ENCODE data around the gene CHCHD6.
A peak's percentile ranks its signal among the peaks of the same experiment; 100 is the strongest.

The CHCHD6 gene

DNA sequence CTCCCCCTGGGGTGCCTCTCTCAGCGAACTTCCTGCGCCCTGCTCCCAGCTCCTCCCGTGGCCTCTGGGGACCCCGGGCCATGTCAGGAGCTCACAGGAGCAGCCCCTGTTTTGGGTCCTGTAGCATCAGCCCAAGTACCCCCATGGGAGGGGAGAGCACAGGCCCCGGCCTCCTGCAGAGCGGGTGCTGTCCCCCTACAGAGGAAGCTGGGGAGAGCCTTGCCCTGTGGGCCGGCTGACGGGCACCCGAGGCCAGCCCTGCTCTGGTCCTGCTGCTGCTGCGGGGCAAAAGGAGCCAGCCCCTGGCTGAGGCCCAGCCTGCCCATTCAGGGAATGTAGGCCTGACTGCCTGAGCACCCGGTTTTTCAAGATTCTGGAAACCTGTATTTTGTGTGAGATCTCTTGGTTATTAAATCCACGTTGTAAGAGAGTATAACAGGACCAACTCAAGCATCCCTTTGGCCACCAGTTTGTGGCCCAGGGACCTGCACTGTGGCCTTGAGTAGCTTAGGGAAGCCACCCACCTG is 291.3 kb downstream of the CHCHD6 start:
- TF ChIP-seq, protein P1, sequence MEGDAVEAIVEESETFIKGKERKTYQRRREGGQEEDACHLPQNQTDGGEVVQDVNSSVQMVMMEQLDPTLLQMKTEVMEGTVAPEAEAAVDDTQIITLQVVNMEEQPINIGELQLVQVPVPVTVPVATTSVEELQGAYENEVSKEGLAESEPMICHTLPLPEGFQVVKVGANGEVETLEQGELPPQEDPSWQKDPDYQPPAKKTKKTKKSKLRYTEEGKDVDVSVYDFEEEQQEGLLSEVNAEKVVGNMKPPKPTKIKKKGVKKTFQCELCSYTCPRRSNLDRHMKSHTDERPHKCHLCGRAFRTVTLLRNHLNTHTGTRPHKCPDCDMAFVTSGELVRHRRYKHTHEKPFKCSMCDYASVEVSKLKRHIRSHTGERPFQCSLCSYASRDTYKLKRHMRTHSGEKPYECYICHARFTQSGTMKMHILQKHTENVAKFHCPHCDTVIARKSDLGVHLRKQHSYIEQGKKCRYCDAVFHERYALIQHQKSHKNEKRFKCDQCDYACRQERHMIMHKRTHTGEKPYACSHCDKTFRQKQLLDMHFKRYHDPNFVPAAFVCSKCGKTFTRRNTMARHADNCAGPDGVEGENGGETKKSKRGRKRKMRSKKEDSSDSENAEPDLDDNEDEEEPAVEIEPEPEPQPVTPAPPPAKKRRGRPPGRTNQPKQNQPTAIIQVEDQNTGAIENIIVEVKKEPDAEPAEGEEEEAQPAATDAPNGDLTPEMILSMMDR (IDR thresholded peaks at IDR 0.05; ENCODE audit: extremely low read depth, insufficient read depth, missing control alignments): no peak
- no peak for DNase-seq (ENCODE audit: low spot score)
- in situ Hi-C loops (cut with MboI; ENCODE audit: low pct_unique_long_range_greater_than_20kb, low sequenced_read_pairs, unreplicated experiment): loop anchor here (25.0 kb wide), 1 partner anchor 233 kb away; no protein-coding TSS in a partner anchor

GRCh38 chr3:126995926-126996512 is 292.0 kb downstream of the CHCHD6 start:
- DNase-seq (ENCODE audit: low spot score): no peak

DNA sequence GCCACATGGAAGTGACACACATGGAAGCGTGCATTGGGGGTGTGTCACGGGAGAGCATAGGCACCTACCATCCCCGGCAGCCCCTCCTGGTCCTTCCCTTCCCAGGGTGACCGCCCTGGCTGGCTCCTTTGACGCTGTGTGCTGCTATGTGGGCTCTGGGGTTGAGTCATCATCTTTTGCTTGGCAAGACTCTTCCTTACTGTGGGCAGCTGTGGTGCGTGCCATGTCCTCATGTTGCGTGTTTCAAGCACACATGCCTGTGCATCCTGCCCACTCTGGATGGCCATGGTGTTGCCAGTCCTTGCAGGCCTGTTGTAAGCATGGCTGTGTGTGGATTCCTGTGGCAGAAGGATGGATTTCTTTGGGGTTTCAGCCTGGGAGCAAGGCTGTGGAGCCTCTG is 292.9 kb downstream of the CHCHD6 start:
- in situ Hi-C loops (cut with MboI; ENCODE audit: low pct_unique_long_range_greater_than_20kb, low sequenced_read_pairs, unreplicated experiment): loop anchor here (25.0 kb wide), 1 partner anchor 235 kb away; no protein-coding TSS in a partner anchor
- TF ChIP-seq, protein P1 (IDR thresholded peaks at IDR 0.05; ENCODE audit: extremely low read depth, insufficient read depth, missing control alignments): no peak
- no peak for DNase-seq (ENCODE audit: low spot score)

More at GRCh38 chr3:126995926-126996512, 292.0 kb downstream of the CHCHD6 start:
- TF ChIP-seq, protein P1 (IDR thresholded peaks at IDR 0.05; ENCODE audit: extremely low read depth, insufficient read depth, missing control alignments): peak; percentile 33
- in situ Hi-C loops (cut with MboI; ENCODE audit: low pct_unique_long_range_greater_than_20kb, low sequenced_read_pairs, unreplicated experiment): loop anchor here (25.0 kb wide), 1 partner anchor 234 kb away; no protein-coding TSS in a partner anchor

GRCh38 chr3:126997455-126998038 is 293.5 kb downstream of the CHCHD6 start:
- TF ChIP-seq, protein P1 (IDR thresholded peaks at IDR 0.05; ENCODE audit: extremely low read depth, insufficient read depth, missing control alignments): no peak
- in situ Hi-C loops (cut with MboI; ENCODE audit: low pct_unique_long_range_greater_than_20kb, low sequenced_read_pairs, unreplicated experiment): loop anchor here (25.0 kb wide), 1 partner anchor 235 kb away; no protein-coding TSS in a partner anchor
- DNase-seq (ENCODE audit: low spot score): no peak

DNA sequence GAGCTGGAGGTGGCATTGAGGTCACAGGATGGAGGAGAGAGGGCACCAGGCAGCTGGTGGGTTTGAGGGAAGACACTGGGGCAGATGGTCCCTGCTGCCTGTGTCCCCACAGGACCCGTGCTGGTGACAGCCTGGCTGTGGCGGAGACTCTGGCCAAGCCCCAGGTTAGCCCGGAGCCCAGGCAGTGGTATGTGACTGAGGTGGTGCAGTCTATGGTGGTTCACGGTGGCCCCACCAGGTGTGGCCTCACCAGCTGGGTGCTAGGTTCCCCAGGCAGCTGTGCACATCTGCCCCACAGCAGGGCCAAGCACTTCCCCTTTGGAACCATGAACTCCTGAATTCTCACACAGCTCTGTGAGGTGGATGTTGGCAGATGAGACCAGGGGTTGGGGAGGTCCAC is 294.3 kb downstream of the CHCHD6 start:
- in situ Hi-C loops (cut with MboI; ENCODE audit: low pct_unique_long_range_greater_than_20kb, low sequenced_read_pairs, unreplicated experiment): loop anchor here (25.0 kb wide), 1 partner anchor 236 kb away; no protein-coding TSS in a partner anchor
- TF ChIP-seq, protein P1 (IDR thresholded peaks at IDR 0.05; ENCODE audit: extremely low read depth, insufficient read depth, missing control alignments): no peak
- DNase-seq (ENCODE audit: low spot score): no peak

DNA sequence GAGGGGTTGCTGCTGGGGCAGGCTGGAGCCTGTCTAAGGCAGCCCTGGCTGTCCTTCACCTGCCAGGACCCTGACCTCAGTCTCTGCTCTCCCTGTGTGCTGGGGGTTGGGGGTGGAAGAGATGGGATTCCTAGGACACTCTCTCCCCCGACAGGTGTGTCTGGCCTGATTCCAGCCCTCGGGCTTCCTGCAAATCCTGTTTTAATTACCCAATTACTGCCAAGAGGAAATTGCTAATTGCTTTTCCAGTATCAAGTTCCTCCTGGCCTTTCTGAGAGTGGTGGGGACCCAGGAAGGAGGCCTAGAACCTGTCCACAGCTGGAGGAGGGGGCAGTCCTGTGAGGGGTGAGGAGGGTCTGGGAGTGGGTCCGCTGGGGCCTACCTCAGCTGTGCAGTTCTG is 294.7 kb downstream of the CHCHD6 start:
- DNase-seq (ENCODE audit: low spot score): no peak
- in situ Hi-C loops (cut with MboI; ENCODE audit: low pct_unique_long_range_greater_than_20kb, low sequenced_read_pairs, unreplicated experiment): loop anchor here (25.0 kb wide), 1 partner anchor 236 kb away; no protein-coding TSS in a partner anchor
- TF ChIP-seq, protein P1 (IDR thresholded peaks at IDR 0.05; ENCODE audit: extremely low read depth, insufficient read depth, missing control alignments): no peak
